HK-2 (cell line): ENCODE data around the gene ATXN1.

Source experiments
- DNase-seq: peaks from one replicate; pipeline ENCODE4 v3.0.0-alpha.2; 2018; ENCODE audit not compliant: unreplicated experiment

The ATXN1 gene

DNA sequence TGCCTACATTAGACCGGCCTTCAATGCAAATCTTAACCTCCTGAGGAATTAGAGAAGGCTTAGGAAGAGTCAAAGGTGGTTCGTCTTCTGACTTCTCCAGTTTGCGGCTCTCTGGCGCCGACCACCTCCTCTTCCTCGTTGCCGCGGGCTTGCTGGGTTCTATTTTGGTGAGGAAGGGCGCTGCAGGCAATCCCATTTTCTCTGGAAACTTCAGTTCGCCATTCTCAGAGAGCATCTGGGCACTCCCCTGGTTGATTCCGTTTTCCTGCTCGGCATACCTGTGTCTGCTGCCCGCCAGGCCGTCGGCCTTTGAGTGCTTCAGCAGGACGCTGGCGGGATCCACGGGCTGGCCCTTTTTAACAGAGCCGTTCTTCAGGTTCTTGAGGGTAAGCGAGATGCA is 454.9 kb downstream of the ATXN1 start:
- no peak for DNase-seq

DNA sequence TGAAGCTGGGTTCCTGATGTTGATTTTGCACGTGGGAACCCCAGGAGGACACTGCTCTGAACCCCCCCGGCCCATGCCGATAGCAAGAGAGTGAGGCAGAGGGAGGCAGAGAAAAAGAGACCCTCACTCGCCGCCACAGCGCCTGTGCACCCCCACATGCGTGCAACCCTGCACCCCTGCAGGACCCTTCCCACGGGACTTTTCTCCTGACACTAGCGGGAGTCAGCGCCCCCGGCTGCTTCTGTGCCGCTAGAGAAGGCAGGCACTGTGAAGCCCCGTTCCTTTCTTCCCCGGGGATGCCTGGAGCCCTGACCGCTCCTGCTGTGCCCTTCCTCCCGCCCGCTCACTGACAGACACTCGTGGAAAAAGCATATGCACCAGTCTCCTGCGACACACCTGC is 455.5 kb downstream of the ATXN1 start:
- DNase-seq, result no peak

DNA sequence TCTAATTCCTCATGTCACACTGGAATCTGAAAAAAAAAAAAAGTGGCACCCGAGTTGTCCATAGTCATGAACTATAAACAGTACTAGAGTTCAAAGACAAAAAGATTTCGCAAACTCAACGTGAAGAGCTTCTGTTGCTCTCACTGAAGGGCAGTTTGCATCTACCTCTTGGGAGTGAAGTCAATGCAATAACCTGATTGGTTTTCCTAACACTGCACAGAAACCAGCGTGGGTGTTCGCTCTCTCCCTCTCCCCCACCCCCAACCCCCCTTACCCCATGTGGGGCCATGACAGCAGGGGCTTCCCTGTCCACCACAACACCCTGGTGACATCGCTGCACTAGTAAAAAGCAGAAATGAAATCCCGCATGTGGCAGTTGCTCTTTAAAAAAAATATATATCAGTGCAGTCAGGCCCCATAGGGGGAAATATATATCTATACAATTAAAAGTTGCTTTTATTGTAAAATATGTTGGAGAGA is 456.0 kb downstream of the ATXN1 start:
- no peak for DNase-seq

DNA sequence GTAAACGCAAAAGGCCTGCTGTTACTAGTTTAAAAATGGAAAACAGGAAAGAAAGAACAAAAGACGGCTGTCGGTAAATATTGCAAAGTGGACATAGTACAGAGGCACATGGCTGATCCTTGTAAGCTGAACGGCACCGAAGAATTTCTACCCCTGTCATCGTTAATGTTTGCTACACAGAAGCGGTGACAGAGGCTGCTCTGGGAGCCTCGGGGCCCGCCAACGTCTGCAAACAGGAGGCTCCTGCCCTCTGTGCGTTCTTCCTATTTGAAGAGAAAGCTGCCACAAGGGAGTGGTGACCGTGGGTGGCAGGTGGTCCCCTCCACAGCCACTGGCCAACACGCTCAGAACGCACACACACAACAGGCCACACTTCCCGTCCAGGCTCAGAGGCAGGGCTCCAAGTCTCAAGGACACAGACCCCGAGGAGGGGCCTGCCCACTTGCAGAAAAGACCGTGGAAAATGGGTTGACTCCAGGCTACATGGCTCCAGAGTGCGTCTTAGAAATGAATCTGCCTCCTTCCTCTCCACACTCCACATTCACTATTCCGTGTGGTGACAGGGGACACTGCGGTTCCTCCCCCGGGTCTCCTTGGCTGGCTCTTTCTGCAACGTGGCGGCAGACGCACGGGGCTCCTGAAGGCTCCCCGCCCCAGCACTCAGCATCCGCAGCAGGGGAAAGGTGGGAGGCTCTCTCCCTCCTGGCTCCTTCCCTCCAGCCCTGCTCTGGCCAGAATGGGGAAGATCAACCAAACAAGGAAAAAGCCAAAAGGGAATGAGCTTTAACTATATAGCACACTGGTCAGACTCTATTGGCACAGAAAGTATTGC is 458.3 kb downstream of the ATXN1 start:
- no peak for DNase-seq

DNA sequence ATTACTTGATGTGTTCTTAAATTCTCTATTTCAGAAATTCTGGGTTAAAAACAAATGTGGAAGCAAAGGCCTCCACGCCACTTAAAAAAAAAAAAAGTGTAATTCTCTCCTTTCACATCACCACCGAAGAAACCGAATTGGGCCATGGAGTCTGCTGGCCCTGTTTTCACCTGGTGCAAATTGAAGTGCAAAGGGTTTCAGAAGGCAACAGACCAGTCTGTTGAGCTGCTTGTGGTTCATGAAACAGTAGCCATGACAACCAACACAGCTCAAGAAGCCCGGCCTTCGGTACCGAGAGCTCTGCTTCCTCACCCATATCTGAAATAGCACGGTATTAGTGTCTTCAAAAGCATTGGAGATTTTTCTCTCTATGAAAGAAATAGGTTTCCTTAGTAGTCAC is 459.7 kb downstream of the ATXN1 start:
- no peak for DNase-seq

DNA sequence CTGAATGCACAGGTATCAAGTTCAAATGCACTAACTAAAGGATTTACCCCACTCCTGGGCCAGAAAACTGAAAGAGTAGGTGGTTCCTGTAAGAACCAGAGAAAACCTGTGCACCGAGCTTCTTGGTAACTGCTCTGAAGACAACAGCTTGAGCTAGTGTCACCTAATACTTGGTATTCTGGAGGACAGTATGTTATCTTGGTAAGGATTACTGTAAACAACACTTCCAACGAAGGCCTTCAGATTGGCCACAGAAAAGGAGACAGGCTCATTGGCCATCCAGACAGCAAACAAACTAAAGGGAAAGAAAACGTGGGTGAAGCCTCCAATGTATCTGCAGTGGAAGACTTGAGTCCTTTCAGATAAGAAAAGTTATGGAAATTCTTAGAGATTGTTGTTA is 461.4 kb downstream of the ATXN1 start:
- DNase-seq, result no peak

DNA sequence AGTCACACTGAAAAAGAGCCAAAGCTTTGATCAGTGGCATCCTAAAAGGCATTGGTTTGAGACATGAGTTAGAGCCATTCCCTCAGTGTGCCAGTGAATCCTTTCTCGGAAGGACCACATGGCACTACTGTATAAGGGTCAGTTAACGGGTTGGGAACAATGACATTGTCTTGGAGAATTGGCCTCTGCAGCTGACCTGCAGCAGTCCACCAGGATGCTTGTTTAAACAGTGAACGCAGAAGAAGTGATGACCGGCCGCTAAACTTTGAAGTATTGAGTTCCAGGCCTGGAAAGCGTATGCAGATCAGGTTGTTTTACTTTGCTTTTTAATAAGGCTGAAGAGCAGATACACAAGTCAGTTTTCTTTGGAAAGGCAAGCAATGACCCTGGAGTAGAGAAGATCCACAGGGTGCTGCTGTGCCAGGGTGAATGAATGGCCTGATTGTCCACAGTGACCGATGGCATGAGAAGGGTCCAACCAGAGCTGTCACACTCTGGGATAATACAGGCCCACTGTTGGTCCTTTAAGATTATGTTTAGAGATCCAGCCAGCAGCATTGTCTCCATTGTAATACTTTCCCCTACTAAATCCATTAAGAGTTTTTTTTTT is 465.1 kb downstream of the ATXN1 start:
- DNase-seq, result no peak

DNA sequence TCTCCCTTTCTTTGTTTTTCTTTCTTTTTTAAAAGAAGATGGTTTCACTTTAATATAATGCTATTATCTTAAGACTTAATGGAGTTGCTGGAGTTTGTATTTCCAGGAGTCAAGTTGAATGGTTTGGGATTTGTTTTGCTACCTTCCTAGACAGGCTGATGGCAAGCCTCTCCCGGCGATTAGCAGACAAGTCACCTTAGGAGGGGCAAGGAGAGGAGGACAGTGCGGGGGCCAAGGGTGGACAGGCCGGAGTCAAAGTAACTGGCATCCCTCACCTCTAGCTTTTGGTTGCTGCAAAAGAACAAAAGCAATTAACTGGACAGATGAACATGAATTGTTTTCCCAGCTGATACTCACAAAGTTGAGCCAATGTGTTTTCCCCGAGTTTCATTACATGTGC is 465.8 kb downstream of the ATXN1 start:
- DNase-seq, result no peak

DNA sequence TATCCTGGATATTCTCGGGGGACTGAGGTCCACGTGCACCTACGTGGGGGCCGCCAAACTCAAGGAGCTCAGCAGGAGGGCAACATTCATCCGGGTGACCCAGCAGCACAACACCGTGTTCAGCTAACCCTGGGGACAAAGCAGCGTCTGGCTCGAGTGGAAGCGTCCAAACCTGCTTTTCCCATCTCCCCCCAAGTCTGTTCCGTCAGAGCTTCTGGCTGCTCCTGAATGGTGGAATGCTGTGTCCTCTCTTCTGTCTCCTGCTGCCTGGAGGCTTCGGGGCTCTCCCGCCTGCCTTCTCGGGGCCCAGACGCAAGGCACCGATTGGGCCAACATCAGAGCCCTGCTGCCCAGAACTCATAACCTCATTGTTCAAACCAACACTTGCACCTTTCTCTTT is 466.2 kb downstream of the ATXN1 start:
- DNase-seq, result no peak

DNA sequence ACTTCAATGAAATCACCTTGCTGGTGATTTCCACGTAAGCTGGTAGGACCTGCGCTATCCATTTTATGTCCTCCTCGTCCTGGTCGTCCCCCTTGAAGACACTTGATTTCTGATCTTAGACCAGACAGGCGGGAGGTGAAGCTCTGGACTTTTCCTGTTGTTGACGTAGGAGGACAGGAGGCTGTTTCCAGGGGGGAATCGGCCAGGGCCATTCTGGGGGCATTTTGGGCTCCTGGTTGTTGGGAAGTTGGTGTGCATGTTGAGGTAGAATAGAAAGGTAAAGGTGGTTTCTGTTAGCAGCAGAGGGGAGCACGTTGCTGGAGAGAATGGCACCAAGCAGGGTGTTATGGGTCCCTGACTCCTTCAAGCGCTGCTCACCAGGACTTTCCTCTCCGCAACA is 466.9 kb downstream of the ATXN1 start:
- no peak for DNase-seq

DNA sequence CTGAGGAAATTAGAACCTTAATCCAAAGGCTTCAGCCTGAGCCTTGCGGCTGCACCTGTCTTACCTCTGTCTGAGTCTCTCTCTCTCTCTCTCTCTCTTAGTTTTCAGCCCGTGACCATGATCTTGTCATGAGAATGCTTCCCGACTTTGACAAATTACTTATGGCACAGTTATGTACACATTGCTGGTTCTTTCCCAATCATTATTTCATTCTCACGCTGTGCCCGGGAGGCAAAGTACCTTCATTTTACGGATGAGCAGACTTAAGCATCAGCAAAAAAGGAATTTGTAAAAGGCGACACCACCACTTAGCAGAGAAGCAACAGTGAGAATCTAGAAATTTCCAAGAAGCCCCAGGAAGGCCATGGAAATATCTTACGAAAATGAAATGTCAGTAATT is 468.3 kb downstream of the ATXN1 start:
- no peak for DNase-seq

DNA sequence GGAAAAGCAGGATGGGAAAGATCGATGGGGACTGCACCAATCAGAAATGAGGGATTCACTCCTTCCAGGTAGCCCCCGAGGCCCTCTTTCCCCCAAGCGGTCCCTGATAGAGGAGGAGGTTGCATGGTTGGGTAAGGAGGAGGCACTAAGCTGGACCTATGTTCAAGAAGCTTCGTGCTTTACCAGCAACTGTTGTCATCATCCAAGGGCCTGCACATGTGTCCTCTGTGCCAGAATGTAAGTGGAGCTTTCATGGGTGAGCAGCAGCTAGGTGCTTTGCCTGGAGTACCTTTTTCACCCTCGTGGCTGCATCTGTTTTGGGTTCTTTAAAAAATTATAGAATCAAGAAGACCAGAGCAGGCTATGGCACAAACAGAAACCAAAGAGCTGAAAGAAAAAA is 468.8 kb downstream of the ATXN1 start:
- DNase-seq, result no peak

DNA sequence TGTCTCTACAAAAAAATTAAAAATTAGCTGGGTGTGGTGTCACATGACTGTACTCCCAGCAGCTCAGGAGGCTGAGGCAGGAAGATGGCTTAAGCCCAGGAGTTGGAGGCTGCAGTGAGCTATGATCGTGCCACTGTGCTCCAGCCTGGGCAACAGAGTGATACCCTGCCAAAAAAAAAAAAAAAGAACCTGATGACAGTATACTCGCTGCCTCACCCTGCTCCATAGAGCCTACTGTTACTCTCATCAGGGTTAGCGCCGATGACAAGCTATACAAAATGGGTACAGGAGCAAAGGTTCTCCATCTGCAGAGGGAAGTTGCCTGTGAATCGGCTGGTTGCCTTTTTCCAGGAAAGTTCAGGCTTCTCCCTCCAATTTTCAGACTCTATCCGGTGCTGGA is 469.5 kb downstream of the ATXN1 start:
- no peak for DNase-seq

DNA sequence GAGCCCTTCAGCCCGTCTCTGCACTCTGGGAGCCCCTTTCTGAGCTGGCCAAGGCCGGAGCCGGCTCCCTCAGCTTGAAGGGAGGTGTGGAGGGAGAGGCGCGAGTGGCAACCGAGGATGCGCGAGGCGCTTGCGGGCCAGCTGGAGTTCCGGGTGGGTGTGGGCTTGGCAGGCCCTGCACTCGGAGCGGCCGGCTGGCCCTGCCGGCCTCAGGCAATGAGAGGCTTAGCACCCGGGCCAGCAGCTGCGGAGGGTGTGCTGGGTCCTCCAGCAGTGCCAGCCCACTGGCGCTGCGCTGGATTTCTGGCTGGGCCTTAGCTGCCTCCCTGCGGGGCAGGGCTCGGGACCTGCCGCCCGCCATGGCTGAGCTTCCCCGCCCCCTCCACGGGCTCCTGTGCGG is 473.1 kb downstream of the ATXN1 start:
- no peak for DNase-seq

DNA sequence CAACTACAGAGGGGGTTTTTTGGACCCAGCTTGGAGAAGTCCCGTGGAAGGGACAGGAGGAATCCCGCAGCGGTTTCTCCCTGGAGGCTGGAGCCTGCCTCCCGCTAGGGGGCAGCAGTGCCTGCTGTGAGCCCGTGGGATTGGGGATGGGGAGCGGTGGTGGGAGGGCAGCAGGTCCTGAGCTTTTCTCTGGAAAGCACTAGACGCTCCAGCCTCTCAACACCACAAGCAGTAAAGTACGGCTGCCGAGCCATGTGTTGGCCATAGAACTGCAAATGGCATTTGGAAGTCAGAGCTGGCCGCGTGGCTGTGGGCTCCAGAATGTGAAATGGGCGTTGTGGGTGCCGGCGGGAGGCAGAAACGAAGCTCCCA is 475.1 kb downstream of the ATXN1 start:
- DNase-seq, result peak; percentile 13

DNA sequence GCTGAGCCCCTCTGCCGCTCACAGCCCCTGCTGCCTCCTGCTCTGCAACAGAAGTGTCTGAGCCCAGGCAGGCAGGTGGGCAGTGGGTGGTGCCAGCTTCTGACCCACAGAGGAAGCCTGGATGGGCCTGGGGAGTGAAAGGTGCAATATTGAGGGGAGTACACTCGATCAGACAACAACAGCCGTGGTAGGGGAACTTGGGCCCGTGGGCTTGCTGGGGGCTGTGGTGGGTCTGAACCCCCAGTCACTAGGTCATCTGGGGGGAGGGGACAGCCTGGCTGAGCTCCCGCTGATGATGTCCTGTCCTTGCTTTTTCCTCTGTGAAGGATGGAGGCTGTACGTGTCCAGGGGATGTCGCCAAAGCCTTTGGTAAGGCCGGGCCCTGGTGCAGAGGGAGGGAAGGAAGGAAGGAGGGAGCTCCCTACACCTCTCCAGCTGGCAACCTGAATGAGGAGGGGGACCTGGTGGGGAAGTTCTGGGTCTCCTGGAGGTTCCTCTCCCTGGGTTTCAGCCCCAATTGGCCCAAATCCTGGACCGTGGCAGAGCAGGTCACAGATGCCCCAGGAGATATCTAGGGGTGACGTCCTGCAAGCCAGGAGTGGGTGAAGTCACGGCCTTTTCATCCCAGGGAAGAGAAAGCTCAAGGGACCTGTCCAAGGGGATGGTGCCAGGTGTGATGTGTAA is 475.7 kb downstream of the ATXN1 start:
- no peak for DNase-seq

DNA sequence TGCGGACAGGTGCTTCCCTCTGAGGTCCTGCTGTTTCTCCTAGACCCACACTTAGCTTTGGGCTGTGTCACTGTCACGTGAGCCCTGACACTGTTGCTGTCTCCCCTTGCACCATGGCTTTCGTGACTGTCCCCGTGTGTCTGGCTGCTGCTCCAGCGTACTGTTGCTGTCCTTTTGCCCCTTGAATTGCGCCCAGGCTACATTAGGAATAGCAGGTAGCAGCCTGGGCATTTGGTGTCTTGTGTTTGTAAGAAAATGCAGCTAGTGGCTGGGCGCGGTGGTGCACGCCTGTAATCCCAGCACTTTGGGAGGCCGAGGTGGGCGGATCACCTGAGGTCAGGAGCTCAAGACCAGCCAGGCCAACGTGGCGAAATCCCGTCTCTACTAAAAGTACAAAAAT is 476.8 kb downstream of the ATXN1 start:
- DNase-seq, result no peak

DNA sequence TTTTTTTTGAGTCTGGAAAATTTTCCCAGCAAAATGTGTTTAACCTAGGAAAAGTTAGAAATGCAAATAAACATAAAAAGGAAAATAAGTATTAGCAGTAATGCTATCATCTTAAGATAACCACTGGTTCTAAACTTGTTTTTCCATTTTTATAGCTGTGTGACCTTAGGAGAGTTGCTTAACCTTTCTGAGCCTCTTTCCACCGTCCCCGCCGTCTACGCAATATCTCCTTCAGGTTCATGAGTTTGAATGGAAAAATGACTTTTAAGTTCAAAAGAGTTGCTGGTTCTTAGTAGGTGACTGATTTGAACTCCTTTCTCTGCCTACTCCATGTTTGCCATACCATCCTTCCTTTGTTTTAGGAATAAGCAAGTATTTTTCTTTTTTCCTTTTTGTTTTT is 478.9 kb downstream of the ATXN1 start:
- no peak for DNase-seq

DNA sequence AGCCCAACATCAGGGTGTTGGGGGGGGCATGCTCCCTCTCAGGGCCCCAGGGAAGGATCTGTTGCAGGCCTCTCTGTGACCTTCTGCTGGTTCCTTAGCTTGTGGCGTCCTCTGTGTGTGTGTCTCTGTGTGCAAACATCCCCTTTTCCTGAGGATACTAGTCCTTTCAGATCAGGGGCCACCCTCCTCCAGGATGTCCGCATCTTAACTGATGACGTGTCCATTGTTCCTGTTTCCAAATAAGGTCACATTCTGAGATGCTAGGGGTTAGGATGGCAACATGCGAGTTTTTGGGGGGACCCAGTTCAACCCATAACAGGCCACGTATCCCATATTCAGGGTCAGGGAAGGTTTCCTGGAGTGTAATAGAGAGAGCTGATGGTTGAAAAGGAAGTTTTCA is 482.0 kb downstream of the ATXN1 start:
- DNase-seq, result no peak

DNA sequence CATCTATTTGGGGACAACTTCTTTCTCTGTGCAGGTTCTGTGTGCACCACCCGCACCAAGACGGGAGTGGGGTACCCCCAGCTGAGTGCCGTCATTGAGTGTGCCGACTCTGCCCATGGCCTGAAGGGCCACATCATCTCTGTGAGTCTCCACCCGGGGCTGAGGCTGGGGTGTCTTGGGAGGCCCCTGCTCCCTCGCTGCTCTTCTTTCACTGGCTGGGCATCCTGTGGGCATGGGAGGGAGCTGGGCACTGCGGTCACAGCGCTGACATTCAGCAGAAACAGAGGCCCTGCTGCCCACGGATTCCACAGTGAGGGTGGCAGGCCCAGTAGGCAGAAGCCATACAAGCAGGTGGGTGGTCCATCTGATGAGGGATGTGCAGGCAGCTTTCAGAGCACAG is 482.5 kb downstream of the ATXN1 start:
- no peak for DNase-seq

DNA sequence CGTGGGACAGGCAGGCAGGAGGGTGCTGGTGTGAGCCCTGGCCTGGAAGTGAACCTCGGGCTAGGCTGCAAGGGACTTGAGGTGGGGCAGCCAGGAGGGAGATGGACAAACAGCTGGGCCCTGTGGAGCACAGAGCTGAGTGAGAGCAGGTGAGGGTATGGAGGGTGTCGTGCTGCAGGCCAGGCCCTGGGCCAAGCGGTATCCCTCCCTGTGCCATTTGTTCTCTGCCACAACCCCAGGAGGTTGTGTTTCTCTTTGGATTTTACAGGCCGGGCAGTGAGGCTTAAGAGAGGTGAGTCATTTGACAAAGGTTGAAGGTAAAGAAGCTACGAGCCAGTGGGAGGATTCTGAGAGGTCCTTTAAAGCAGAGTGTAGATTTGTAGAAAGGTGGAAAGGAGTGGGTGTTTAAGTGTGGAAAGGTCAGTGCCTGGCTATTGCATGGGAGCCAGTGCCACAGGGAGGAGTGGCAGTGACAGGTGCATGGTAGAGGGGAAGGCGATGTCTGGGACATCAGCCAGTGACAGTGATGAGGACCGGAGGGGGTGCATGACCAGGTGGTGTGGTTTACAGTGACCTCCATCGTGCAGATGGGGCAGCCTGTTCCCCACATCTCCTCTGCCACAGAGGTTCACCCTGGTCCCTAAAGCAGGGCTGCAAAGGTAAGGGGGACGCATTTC is 483.1 kb downstream of the ATXN1 start:
- peak; percentile 15 for DNase-seq
